ENCODE data around the gene TBC1D5.

TBC1D5 gene

DNA sequence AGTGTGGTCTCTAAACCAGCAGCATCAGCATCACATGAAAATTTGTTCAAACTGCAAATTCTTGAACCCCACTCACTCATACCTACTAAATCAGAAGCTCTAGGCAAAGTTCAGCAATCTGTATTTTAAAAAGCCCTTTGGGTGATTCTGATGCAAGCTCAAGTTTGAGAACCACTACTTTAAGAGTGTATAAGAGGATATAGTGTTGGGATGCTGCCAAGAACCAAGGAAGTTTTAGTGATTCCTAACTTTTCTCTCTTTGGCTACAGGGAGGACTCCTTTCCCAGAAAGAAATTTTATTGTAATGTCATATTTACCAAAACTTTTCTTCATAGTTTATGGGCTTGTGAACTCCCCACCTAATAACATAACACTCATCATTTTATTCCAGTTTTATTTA, 422.2 kb downstream of the TBC1D5 start:
- no peak overlapping the region for H3K27ac ChIP-seq
- no peaks in the 10 kb centered on the region for H3K9me3 ChIP-seq (ENCODE audit: low read depth, low read length)
- no peak overlapping the region for H3K9ac ChIP-seq (ENCODE audit: insufficient read length)
- TF ChIP-seq POLR2AphosphoS5 (IDR thresholded peaks at IDR 0.05; ENCODE audit: borderline replicate concordance, low read depth, low read length) (no peak), FOXP2 (optimal IDR thresholded peaks at IDR 0.05; ENCODE audit: control extremely low read depth, extremely low read length, insufficient read depth) (no peak), EZH2 (IDR thresholded peaks at IDR 0.05) (no peak)
- no peak overlapping the region for H3K4me3 ChIP-seq
- H3K36me3 ChIP-seq (ENCODE audit: insufficient read depth, low read length) = no peaks in the 10 kb centered on the region
- no peak for DNase-seq (ENCODE audit: low read depth, low spot score)

DNA sequence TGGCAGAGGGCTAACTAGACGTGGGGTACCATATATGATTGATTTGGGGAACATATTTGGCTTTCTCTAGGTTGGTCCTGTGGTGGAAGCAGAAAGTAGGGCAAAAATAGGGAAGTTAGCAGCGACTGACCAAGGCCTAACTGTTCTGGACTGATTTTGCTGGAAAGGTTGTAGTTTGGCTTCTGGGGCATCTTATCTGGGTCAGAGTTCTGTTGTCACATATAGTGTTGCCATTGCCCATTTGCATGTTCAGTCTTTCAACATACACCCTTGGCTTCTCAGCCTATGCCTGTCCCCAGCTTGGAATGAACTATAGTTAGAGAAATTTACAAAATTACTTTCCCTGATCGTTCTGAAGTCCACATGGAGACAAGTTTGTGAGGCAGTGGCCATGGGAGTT, 426.5 kb downstream of the TBC1D5 start:
- H3K9me3 ChIP-seq (ENCODE audit: low read depth, low read length) = no peaks in the 10 kb centered on the region
- TF ChIP-seq EZH2 (IDR thresholded peaks at IDR 0.05) (no peak), FOXP2 (optimal IDR thresholded peaks at IDR 0.05; ENCODE audit: control extremely low read depth, extremely low read length, insufficient read depth) (no peak), POLR2AphosphoS5 (IDR thresholded peaks at IDR 0.05; ENCODE audit: borderline replicate concordance, low read depth, low read length) (no peak)

DNA sequence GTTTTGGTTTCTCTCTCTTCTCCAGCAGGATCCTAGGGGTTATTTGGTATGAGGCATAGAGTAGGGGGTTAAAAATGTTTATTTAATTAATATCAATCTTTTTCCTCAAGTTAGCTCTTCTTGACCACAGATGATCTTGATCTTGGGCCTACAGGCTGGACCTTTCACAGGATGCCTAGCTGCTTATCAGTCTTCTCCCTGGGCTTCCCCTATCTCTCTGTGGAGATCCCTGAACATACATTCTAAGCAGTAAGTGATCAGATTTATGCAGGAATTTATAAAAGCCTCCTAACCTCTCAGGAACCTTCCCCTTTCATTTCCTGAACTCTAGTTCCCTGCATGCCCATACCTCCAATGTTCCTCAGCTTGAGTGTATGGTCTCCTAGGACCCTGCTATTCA, 428.3 kb downstream of the TBC1D5 start:
- TF ChIP-seq FOXP2 (optimal IDR thresholded peaks at IDR 0.05; ENCODE audit: control extremely low read depth, extremely low read length, insufficient read depth) = no peak
- TF ChIP-seq EZH2 (IDR thresholded peaks at IDR 0.05) = no peak
- no peak for TF ChIP-seq POLR2AphosphoS5 (IDR thresholded peaks at IDR 0.05; ENCODE audit: borderline replicate concordance, low read depth, low read length)
- Histone ChIP-seq H3K36me3 (ENCODE audit: insufficient read depth, low read length) (no peaks in the 10 kb centered on the region), H3K4me3 (no peak overlapping the region), H3K9ac (ENCODE audit: insufficient read length) (no peak overlapping the region), H3K27ac (no peak overlapping the region), H3K9me3 (ENCODE audit: low read depth, low read length) (no peaks in the 10 kb centered on the region)
- DNase-seq (ENCODE audit: low read depth, low spot score) = no peak

More for the DNA sequence above, 426.5 kb downstream of the TBC1D5 start:
- Histone ChIP-seq H3K27ac (no peak overlapping the region), H3K9ac (ENCODE audit: insufficient read length) (no peak overlapping the region), H3K36me3 (ENCODE audit: insufficient read depth, low read length) (no peaks in the 10 kb centered on the region), H3K4me3 (no peak overlapping the region)
- no peak for DNase-seq (ENCODE audit: low read depth, low spot score)

DNA sequence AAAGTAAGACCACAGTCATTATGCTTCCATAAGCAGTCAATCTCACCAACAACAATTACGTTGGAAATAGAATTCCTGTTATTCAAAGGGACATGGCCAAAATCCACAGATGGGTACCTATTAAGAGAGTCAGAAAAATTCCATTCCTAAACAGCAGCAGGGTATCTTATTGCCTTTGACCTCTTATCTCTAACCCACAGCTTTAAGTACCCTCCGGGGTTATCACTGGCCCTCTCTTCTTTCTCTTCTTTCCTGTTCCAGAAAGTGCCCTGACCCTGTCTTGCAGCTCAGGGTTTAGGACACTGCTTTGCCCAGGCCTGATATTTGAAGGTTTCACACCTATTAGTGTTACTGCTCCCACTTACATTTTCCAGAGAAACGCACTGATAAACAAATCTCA, 428.7 kb downstream of the TBC1D5 start:
- H3K9ac ChIP-seq (ENCODE audit: insufficient read length) = no peak overlapping the region
- H3K9me3 ChIP-seq (ENCODE audit: low read depth, low read length) = no peaks in the 10 kb centered on the region
- no peak overlapping the region for H3K4me3 ChIP-seq
- no peak overlapping the region for H3K27ac ChIP-seq
- TF ChIP-seq EZH2 (IDR thresholded peaks at IDR 0.05) (no peak), POLR2AphosphoS5 (IDR thresholded peaks at IDR 0.05; ENCODE audit: borderline replicate concordance, low read depth, low read length) (no peak), FOXP2 (optimal IDR thresholded peaks at IDR 0.05; ENCODE audit: control extremely low read depth, extremely low read length, insufficient read depth) (no peak)
- DNase-seq (ENCODE audit: low read depth, low spot score) = no peak
- no peaks in the 10 kb centered on the region for H3K36me3 ChIP-seq (ENCODE audit: insufficient read depth, low read length)

DNA sequence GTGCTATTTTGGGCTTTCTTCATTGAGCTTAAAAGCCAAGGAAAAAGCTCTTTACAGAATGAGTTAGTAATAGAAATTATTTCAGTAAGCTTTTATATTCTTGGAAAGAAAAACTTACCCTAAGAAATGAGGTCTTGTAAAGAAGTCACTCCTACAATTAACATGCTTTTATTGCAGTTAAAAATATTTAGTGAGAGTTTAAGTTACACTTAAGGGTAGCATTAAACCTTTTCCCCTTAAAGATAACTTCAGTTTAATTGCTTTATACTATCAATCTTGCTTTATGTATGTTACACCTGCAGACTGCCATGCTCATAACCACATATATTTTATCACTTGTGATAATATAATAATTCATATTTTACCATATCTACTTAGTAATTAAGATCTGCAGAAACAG, 431.4 kb downstream of the TBC1D5 start:
- DNase-seq (ENCODE audit: low read depth, low spot score) = no peak
- TF ChIP-seq EZH2 (IDR thresholded peaks at IDR 0.05) (no peak), FOXP2 (optimal IDR thresholded peaks at IDR 0.05; ENCODE audit: control extremely low read depth, extremely low read length, insufficient read depth) (no peak), POLR2AphosphoS5 (IDR thresholded peaks at IDR 0.05; ENCODE audit: borderline replicate concordance, low read depth, low read length) (no peak)
- H3K4me3 ChIP-seq = no peak overlapping the region
- H3K9ac ChIP-seq (ENCODE audit: insufficient read length) = no peak overlapping the region
- H3K9me3 ChIP-seq (ENCODE audit: low read depth, low read length) = no peaks in the 10 kb centered on the region
- H3K27ac ChIP-seq = no peak overlapping the region
- no peaks in the 10 kb centered on the region for H3K36me3 ChIP-seq (ENCODE audit: insufficient read depth, low read length)

DNA sequence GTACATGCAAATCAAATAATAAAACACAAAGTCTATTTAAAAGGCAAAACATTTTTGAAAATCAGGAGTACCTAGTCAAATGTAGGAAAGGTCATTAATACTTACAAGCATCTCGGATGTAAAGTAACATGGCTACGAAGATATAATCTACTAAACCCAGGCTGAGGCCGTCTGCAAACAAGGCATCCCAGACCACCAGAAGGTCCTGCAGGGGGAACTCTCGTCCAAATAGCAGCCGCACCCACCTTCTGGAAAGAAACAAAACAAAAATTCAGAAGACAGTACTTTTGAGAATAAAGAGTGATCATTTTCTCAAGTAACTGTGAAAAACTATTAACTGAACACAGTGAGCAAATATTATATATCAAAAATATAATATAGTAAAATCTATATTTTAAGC, 434.5 kb downstream of the TBC1D5 start:
- Histone ChIP-seq H3K9ac (ENCODE audit: insufficient read length) (no peak overlapping the region), H3K4me3 (no peak overlapping the region), H3K9me3 (ENCODE audit: low read depth, low read length) (no peaks in the 10 kb centered on the region), H3K36me3 (ENCODE audit: insufficient read depth, low read length) (no peaks in the 10 kb centered on the region), H3K27ac (no peak overlapping the region)
- no peak for DNase-seq (ENCODE audit: low read depth, low spot score)
- TF ChIP-seq EZH2 (IDR thresholded peaks at IDR 0.05) (no peak), FOXP2 (optimal IDR thresholded peaks at IDR 0.05; ENCODE audit: control extremely low read depth, extremely low read length, insufficient read depth) (no peak), POLR2AphosphoS5 (IDR thresholded peaks at IDR 0.05; ENCODE audit: borderline replicate concordance, low read depth, low read length) (no peak)

DNA sequence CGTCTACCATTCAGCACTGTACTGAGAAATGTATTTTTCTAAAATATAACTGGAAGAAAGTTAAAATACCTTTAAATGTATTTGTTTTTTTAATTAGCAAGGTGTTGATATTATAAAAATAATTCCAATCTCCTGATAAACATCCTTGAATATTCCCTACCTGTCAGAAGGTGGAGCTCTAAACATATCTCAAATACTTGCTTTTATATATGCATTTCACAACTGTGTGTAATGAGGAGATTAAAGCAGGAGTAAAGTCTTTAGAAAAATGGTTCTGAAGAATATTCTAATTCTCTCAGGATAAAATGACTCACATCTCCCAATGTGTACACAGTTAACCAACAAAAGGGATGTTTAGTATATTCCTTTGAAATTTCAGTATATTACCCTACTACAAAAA, 434.9 kb downstream of the TBC1D5 start:
- no peak for TF ChIP-seq FOXP2 (optimal IDR thresholded peaks at IDR 0.05; ENCODE audit: control extremely low read depth, extremely low read length, insufficient read depth)
- Histone ChIP-seq H3K4me3 (no peak overlapping the region), H3K9ac (ENCODE audit: insufficient read length) (no peak overlapping the region), H3K36me3 (ENCODE audit: insufficient read depth, low read length) (no peaks in the 10 kb centered on the region), H3K27ac (no peak overlapping the region), H3K9me3 (ENCODE audit: low read depth, low read length) (no peaks in the 10 kb centered on the region)
- DNase-seq (ENCODE audit: low read depth, low spot score) = no peak

DNA sequence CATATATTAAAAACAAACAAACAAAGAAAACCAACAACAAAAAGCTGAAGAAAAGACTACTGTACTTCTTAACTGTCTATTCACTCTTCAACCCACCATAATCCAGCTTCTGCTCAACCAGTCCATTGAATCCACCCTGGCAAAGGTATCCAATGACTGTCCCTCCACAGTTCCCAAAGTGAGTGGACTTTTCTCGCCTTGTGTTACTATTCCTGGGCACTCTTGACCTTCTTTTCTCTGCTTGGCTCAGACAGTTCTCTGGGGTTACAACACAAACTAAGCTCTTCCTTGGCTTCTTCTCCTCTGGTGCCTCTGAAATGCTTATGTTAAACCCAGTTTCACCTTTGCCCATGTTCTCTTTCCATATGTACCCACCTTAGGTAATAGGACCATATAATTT, 437.5 kb downstream of the TBC1D5 start:
- Histone ChIP-seq H3K4me3 (no peak overlapping the region), H3K9ac (ENCODE audit: insufficient read length) (no peak overlapping the region), H3K36me3 (ENCODE audit: insufficient read depth, low read length) (no peaks in the 10 kb centered on the region), H3K9me3 (ENCODE audit: low read depth, low read length) (no peaks in the 10 kb centered on the region), H3K27ac (no peak overlapping the region)
- TF ChIP-seq FOXP2 (optimal IDR thresholded peaks at IDR 0.05; ENCODE audit: control extremely low read depth, extremely low read length, insufficient read depth) (no peak), POLR2AphosphoS5 (IDR thresholded peaks at IDR 0.05; ENCODE audit: borderline replicate concordance, low read depth, low read length) (no peak), EZH2 (IDR thresholded peaks at IDR 0.05) (no peak)
- no peak for DNase-seq (ENCODE audit: low read depth, low spot score)

DNA sequence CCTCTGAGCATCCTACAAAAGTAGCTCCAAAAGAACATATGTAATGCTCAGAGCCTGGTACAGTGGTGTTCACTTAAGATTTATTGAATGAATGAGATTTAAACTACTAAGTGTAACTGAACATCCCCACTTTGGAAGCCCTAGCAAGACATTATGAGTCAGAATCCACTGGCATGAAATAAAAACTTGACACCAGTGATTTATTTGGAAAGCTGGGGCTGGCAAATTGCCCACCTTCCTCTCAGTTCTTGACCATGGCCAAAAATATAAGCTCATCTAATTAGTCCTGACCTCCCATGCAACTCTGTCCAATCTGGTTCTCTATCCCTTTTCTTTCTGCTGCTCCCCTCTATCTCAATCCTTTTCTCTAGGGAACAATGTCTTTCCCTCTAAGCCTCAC, 439.7 kb downstream of the TBC1D5 start:
- Histone ChIP-seq H3K36me3 (ENCODE audit: insufficient read depth, low read length) (no peaks in the 10 kb centered on the region), H3K9me3 (ENCODE audit: low read depth, low read length) (no peaks in the 10 kb centered on the region), H3K27ac (no peak overlapping the region), H3K4me3 (no peak overlapping the region), H3K9ac (ENCODE audit: insufficient read length) (no peak overlapping the region)
- no peak for TF ChIP-seq FOXP2 (optimal IDR thresholded peaks at IDR 0.05; ENCODE audit: control extremely low read depth, extremely low read length, insufficient read depth)
- TF ChIP-seq POLR2AphosphoS5 (IDR thresholded peaks at IDR 0.05; ENCODE audit: borderline replicate concordance, low read depth, low read length) = no peak
- no peak for TF ChIP-seq EZH2 (IDR thresholded peaks at IDR 0.05)
- DNase-seq (ENCODE audit: low read depth, low spot score) = no peak
